Mammary epithelial cell (primary cell): ENCODE data around the gene FAM216A.

ENCODE experiments used
- CTCF ChIP-seq, 2 donors: IDR thresholded peaks in 1 of 2; conservative IDR thresholded peaks in 1 of 2; 2 replicates each; pipeline ENCODE4 v1.5.1; 2011 to 2012; ENCODE audit warnings: inconsistent platforms in 2 of 2, low read length in 2 of 2, mild to moderate bottlenecking in 2 of 2, control low read depth in 1 of 2, low read depth in 1 of 2; ENCODE audit not compliant: insufficient read depth in 1 of 2; ENCODE audit errors: extremely low read depth in 1 of 2
- EZH2 ChIP-seq: IDR thresholded peaks from 2 replicates; pipeline ENCODE4 v1.6.1; 2012; ENCODE audit warnings: low read length, inconsistent platforms, borderline replicate concordance

DNA sequence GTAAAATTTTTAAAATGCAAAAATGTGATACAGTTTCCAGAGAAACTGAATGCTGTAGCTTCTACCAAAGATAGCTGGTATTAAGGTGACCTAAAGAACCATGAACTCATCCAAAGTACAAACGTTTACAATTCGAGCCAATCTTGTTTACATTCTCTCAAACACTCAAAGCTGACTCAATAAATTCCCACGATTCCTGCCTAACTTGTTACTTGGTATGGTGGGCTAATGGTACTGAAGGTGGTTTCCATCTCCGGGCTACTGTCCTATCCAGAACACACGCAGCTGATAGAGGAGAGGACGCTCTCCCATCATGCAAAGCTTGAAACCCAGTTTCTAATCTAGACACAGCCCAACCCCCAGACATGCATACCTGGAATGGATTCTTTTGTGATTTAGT lies 65.0 kb downstream of the FAM216A start:
- no peak for TF ChIP-seq CTCF (conservative IDR thresholded peaks at IDR 0.05 in 1 of 2, IDR thresholded peaks at IDR 0.05 in 1 of 2; ENCODE audit: extremely low read depth in 1 of 2, insufficient read depth in 1 of 2, low read depth in 1 of 2, low read length in 2 of 2)
- no peak for TF ChIP-seq EZH2
